ENCODE results near the gene PLCB4.
A peak's percentile ranks its signal among the peaks of the same experiment; 100 is the strongest.
"Not testable (repeated sequence)": the region's sequence is repeated elsewhere in the genome, so short reads cannot be mapped to it uniquely, and the experiment has no call there.

Gene PLCB4

DNA sequence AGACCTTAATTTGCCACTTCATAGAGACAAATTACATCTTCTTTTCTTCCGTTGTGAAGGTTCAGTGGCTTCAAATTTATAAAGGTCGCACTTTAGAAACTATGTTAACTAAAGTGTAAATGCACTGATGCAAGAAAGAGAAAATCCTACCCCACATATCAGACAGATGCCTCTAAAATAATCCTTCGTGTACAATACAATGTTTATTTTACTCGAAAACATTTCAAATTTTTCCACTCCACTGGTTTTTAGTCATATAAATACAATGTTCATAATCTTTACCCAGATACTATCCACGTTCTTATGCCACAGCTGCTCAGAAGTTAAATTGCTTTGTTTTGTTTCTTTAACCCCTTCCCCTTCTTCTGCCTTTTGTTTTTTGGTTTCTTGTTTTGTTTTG lies 305.2 kb downstream of the PLCB4 start:
- no peak for DNase-seq

DNA sequence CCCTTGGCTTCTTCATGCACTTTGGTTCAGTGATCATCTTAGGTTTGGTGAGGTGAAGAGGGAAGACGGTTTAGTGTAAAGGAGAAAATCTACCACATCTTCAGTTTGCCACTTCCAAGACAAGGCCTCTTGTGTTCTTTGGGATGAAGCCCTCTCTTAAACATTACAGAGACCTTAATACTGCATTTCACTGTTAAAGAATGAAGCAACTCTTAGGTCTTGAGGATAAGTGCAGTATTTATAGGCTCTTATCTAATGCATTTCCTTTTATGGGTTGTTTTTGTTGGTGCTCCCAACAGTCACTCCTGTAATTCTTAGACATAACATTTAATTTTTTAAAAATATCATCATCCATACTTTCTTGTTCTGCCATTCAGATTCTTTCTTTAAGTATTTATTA lies 305.6 kb downstream of the PLCB4 start:
- DNase-seq: no peak

DNA sequence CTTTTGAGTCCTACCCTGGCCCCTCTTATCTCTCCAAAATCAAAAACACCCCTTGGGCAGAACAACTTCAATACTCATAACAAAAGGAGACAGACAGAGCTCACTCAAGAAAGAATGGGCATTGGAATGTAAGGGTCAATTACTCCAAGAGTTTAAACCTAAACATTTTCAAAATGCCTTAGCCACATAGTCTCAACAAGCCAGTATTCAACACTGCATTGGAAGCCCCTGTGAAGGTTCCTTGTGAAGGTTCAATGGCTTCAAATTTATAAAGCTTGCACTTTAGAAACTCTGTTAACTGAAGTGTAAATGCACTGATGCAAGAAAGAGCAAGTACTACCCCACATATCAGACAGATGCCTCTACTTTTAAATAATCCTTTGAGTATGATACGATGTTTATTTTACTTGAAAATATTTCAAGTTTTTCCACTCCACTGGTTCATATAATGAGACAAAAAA lies 306.4 kb downstream of the PLCB4 start:
- DNase-seq: no peak

DNA sequence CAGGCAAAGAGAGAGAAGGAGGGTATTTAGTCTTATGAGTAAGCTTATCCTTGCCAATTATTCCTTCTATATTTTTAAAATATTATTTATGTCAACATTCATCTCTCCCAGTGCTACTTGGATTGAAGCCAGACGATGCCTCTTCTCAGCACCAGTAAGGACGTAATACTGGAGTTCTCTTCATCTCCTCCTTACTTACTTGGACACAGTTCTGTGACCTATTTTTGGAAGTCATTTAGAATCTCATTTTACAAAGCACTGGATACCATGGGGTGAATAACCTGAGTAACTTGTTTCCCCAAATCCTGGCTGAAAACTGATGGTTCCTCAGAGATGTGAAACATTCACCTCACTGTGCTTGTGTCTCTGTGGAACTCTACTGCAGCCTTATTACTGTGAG lies 308.1 kb downstream of the PLCB4 start:
- DNase-seq: no peak

DNA sequence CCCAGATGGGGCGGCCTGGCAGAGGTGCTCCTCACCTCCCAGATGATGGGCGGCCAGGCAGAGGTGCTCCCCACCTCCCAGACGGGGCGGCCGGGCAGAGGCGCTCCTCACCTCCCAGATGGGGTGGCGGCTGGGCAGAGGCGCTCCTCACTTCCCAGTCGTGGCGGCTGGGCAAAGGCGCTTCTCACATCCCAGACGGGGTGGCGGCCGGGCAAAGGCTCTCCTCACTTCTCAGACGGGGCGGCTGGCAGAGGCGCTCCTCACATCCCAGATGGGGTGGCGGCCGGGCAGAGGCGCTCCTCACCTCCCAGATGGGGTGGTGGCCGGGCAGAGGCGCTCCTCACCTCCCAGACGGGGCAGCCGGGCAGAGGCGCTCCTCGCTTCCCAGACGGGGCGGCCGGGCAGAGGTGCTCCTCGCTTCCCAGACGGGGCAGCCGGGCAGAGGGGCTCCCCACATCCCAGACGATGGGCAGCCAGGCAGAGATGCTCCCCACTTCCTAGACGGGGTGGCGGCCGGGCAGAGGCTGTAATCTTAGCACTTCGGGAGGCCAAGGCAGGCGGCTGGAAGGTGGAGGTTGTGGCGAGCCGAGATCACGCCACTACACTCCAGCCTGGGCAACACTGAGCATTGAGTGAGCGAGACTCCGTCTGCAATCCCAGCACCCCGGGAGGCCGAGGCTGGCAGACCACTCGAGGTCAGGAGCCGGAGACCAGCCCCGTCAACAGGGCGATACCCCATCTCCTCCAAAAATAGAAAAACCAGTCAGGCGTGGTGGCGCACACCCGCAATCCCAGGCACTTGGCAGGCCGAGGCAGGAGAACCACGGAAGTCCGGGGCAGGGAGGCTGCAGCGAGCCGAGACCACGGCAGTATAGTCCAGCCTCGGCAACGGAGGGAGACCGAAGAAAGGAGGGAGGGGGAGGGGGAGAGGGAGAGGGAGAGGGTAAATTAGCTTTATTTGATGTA lies 316.7 kb downstream of the PLCB4 start:
- DNase-seq: not testable (repeated sequence)

DNA sequence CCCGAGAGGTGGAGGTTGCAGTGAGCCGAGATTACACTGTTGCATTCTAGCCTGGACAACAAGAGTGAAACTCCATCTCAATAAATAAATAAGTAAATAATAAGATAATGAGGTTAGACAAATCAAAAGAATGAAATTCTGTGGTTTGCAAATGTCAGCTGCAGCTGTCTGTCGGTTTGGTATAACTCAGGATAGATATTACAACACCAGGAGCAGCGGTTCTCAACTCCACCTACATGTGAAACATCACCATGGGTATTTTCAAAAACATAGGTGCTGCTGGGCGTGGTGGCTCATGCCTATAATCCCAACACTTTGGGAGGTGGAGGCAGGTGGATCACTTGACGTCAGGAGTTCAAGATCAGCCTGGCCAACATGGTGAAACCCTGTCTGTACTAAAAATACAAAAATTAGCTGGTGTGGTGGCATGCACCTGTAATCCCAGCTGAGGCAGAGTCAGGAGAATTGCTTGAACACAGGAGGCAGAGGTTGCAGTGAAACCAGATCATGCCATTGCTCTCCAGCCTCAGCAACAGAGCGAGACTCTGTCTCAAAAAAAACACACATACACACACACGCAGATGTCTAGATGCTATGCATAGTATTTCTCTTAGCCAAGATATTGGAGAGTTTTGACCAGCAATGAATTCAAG lies 319.4 kb downstream of the PLCB4 start:
- DNase-seq: no peak

DNA sequence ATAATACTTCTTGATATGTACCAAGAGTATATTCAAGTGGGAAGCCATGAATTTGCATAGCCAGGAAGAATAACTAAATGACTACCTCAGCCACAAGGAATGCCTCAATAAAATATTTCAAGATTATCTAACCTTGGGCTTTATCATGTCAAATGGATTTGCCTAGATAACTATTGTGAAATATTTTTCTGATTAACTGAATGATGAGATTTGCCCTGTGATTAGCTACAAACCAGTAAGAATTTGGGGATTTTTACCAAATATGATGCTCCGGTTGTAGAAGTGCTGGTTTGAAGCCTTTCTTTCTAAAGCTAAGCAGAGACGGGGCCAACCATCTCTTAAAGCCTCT lies 319.9 kb downstream of the PLCB4 start:
- no peak for DNase-seq

DNA sequence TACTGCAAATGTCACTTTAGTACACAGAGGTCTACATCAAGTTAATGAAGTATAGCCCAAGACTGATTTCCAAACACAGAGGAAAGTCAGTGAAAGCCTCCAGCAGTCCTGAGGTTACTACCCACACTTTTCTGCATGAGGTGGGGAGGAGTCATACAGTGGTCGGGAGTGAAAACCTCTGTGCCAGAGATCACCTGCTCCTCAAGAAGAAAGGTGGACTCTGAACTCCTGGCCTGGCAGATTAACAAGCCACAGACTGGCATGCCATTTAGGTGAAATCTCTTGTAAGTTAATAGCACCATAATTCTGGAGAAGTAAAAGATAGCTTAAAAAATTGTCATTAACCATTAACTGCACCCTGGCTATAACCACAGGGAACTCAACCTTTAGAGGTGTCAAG lies 320.5 kb downstream of the PLCB4 start:
- DNase-seq: no peak

DNA sequence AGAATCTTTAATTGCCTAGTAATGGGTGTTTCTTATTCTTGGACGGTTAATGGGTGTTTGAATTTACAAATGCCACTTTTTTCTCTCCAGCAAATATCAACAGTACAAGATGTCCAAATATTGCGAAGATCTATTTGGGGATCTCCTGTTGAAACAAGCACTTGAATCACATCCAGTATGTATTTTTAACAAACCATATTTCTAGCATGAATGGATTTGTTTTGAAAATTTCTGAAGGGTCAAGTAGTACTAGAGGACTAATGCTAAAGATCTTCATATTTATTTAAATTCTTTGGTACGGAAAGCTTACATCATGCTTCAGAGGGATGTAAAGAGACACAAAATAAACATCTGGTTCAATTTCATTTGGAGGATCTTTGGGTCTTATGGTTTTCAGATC lies 321.6 kb downstream of the PLCB4 start:
- no peak for DNase-seq

DNA sequence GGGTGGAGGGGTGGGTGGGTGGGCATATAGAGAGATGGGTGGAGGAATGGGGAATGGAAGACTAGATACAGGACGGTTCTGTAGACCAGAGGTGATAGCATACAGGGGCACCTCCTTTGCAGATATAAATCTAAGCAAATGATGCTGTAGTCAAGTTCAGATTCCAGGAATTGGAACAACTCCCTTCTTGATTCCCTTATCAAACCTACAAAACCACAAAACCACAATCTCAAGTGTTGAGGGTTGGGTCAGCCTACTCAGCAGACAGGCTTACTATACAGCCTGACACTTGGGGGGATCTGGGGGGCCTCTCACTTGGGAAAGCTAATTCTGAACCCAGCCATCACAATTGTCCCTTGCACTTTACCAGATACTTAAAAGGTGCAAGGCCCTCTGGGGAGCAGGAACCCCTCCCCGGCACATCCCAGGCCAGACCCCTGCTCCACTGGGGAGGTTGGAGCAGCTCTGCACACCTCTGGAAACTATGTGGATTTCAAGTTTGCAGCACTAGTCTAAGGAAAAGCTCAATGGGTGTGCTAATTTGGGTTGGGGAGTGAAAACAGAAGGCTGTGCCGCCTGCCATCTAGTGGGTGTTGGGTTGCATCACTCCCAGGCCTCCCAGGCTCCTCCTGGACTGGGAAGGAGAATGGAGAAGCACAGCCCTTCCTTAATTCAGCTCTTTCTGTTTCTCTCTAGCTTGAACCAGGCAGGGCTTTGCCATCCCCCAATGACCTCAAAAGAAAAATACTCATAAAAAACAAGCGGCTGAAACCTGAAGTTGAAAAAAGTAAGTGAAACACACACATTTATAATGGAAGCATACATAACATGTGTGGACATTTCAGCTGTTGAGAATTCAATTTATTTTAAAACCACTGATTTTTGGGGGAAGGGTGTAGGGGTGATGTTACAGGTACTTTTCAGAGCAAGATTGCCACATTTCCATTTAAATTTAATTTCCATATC lies 324.3 kb downstream of the PLCB4 start:
- peak; percentile 78 for DNase-seq

DNA sequence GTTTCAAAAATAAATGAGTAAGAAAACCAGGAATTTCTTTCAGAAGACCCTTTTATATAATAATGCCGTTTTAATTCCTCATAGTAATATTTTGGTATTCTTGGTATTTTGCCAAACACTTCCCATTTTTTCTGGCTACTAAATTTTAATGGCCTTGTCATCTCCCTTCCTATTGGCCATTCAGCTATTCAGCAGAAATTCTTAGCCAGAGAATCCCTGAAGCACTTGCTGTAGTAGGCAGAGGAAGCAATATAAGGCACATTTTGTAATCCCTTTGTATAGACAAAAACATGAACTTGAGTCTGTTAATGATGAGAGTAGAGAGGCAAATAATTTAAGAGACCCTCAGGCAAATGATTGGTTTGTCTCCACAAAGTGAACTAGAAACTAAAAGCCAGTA lies 327.1 kb downstream of the PLCB4 start:
- no peak for DNase-seq

DNA sequence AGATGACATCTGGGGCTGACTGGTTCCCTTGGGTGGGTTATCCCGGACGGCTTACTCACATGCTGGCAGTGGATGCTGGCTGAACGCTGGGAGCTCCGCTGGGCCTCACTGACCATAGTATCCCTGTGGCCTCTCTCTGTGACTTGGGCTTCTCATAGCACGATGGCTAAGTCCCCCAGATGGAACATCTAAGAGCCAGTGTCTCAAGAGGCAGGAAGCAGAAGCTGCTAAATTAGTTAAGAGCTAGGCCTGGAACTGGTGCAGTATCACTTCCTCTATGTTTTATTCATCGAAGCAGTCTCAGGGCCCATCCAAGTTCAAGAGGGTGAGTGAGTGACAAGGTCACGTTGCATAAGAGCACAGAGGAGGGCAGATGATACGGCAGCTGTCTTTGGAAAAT lies 329.0 kb downstream of the PLCB4 start:
- DNase-seq: peak; percentile 47

DNA sequence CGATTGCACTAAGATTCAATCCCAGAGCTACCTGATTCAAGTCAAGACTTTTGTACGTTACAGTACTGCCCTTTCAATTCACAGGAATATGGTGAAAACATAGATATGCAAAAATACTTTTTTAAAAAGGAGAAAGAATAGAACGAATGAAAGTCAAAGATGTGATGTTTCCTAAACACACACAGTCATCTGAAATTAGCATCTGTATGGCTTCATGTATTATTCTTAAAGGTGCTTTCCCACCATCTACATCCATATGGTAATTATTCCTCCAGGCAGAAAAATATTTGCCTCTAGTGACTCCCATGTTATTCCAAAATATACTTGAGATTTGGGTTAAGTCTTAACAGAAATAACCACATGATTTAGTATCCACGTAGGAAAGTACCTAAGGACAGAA lies 330.0 kb downstream of the PLCB4 start:
- DNase-seq: no peak

DNA sequence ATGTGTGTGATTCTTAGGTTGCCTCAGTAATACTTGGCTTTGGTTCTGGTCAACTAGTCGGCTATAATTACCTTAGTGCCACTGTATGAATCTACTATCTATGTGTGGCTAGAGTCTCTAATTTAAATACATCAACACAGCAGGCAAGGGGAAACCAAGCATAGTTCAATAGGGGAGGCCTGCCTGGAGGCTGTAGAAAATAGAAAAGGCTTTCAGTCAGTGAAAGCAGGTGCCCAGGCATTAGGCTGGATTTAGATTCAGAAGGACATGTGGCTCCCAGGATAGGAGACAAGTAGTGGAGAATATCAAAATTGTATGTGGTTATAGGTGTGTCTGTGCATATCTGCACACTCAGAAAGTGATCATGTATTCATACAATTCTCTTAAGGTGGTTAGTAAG lies 330.4 kb downstream of the PLCB4 start:
- no peak for DNase-seq

DNA sequence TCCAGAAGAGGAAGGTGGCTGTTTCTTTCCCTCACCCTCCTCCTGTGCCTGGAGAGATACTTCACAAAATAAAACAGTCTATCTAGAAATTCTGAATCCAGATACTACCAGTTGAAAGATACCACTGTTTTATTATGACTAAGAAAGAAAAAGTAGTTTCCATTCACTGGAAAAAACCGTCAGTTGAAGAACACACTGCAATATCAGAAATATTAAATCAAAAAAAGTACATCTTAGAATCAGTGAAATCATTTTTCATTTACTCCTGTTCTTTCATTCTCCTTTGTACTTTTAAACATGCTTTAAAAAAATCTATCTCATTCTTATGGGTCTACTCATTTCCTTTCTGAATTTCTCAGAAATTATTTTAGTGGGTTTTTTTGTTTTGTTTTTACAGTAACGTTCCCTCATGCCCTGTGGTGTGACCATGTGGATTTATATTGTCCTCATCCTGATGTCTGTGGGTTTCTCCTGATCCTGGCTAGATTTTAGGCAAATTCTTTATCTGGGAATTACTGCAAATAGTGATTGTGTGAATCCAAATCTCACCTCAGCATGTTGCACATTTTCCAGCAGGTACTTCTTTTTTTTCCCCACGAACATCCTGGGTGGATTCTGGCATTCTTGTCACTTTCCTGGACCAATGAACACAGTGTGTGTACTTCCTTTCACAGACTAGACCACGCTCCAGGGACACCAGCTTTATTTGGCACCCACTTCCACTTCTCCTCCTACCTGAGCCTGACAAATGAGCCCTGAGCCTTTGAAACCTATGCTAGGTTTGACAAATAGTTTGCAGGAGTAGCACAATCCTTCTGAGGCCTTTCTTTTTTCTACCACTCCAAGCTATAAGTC lies 331.5 kb downstream of the PLCB4 start:
- no peak for DNase-seq

DNA sequence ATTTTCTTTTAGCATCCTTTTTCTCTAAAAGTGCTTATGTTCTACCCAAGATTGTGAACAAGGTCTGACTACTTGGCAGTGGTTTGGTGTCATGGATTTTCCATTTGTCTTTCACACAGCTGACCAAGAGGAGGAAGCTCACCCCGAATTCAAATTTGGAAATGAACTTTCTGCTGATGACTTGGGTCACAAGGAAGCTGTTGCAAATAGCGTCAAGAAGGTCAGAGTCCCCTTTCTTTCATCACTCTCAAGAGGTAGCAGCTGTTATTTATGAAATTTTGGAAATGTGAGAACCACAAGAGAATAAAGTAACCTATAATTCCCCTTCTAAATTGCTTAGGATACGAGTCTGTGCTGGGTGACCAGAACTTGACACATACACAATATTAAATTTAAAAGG lies 332.5 kb downstream of the PLCB4 start:
- DNase-seq: no peak

DNA sequence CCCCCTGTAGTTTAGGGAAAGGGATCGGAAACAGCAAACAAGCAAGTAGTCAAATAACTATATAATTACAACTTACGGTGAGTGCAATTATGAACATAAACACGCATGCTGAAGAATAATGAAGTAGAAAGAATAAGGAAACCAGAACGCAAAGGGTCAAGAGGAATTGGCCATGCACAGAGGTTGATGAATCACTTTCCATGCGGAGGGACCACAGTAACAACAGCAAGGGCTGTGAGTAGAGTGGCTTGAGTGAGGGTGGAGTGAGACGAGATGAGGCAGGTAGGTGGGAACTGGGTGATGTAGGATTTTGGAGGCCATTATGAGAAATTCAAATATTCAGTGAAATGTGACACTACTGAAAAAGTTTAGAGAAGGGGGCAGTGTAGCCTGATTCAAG lies 333.3 kb downstream of the PLCB4 start:
- DNase-seq: no peak

DNA sequence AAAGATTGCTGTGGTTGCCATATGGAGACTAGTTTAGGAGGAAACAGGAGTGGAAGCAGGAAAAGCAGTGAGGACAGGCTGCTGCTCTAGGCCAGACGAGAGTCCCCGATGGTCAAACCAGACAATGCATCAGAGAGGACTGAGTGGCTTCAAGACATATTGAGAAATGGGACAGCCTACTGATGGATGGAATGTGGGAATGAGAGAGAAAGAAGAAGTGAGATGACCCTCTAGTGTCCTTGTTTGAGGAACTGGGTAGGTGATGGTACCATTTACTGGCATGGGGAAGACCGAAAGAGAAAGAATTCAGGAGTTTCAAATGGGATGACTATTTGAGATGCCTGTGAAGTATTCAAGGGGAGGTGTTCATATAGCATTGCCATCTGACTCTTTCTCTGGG lies 333.7 kb downstream of the PLCB4 start:
- DNase-seq: no peak

DNA sequence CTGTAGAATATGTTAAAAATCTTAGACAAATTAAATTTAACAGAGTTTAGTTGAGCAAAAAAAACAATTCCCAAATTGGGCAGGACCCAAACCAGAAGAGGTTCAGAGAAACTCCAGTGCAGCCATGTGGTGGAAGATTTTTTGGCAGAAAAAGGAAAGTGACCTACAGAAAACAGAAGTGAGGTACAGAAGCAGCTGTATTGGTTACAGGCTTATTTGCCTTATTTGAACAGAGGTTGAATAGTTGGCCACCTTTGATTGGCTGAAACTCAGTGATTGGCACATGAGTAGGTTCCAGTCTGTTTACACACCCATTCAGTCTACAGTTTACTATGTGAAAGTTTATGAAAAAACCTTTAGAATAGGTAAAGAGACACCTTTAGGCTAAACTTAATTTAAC lies 334.6 kb downstream of the PLCB4 start:
- no peak for DNase-seq

DNA sequence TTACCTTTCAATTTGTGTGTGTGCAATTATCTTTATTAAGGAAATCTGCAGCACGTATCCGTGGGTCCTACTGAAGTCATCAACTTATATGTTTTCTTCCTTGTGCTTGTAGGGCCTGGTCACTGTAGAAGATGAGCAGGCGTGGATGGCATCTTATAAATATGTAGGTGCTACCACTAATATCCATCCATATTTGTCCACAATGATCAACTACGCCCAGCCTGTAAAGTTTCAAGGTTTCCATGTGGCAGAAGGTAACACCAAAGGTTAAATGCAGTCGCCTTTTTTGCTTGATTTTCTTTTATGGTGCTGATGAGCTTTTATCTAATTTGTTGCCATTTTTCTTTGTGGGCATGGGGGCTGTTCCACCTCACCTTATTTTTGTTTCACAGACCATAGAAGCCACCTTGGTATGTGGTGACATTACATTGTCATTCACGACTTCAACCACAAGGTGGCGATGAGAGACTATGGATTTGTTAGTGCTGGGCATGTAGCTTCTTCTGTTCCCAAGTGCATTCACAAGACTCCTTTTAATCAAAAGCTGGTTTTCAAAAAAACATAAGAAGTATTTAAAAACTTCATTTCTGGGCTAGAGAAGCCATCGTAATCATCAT lies 339.0 kb downstream of the PLCB4 start:
- DNase-seq: peak; percentile 77

DNA sequence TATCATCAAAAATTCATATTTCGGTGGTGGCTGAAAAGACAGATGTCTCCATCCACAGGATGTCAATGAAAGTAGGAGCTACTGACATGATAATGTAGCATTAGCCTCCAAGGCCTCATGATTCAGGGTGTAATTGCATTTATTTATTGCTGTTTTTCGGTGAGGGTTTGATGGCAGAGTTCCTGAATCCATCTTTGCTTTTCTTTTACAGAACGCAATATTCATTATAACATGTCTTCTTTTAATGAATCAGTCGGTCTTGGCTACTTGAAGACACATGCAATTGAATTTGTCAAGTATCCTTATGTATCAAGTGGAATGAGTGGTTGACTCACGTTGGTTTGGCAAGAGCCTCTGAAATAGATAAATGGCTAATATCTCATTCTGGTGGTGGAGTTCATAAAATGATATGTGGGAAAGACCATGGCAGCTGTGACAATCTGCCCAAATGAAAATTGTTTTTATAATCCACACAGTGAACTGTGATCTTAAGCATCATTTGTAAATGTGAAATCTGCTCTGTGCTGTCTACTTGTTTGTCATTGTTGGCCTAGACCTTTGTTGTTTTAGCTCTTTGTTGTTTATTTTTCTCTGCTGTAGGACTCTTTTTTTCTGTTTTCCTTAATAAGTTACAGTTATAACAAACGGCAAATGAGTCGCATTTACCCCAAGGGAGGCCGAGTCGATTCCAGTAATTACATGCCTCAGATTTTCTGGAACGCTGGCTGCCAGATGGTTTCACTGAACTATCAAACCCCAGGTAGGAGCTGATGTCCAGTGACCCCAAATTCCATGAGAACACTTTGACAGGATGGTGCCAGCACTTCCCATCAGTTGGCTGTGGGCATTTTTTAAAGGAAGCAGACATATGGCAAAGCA lies 339.8 kb downstream of the PLCB4 start:
- no peak for DNase-seq

Measured in hematopoietic multipotent progenitor cell treated with erythropoietin and hydrocortisone succinate and interleukin-3 and kit ligand, for 4 days (in vitro differentiated cells).